ENCODE measurements around the gene LGR6. TPM values are rescaled to one million over a fixed set of nuclear protein-coding genes. Genes with fewer than 3 reads are reported as not detected.

The LGR6 gene
- total and polyA plus RNA-seq, 2 experiments from 2014 or later, result 0.66 to 0.89 TPM

- no peaks in the 10 kb centered on the region for H3K36me3 ChIP-seq (ENCODE audit: insufficient read depth)
- H3K36me3 Mint-ChIP-seq (ENCODE audit: low read depth), result no peaks in the 10 kb centered on the region
- DNase-seq (ENCODE audit: low spot score) (no peak), ATAC-seq (no peak)
- no peaks in the 10 kb centered on the region for H3K27me3 ChIP-seq (ENCODE audit: insufficient read depth)
- no peak overlapping the region for H3K27ac ChIP-seq (ENCODE audit: low read depth)
- H3K4me3 ChIP-seq, result no peak overlapping the region
- no peaks in the 10 kb centered on the region for H3K9me3 Mint-ChIP-seq
- no peak overlapping the region for H3K4me2 ChIP-seq
- no peaks in the 10 kb centered on the region for H3K9me2 ChIP-seq (ENCODE audit: insufficient read depth)
- H3K27ac Mint-ChIP-seq, result no peak overlapping the region
- H3K4me1 Mint-ChIP-seq, result peaks cover 18% of the 10 kb centered on the region
- no peaks in the 10 kb centered on the region for H4K20me1 ChIP-seq (replicated peaks; ENCODE audit: insufficient read depth)
- no peaks in the 10 kb centered on the region for H3F3A ChIP-seq (replicated peaks; ENCODE audit: low read depth)
- no peaks in the 10 kb centered on the region for H3K79me2 ChIP-seq (replicated peaks; ENCODE audit: insufficient read depth)
- H3K27me3 Mint-ChIP-seq (ENCODE audit: insufficient read depth, low read depth, poor library complexity), result peaks cover 6% of the 10 kb centered on the region
- H3K4me3 Mint-ChIP-seq, result no peak overlapping the region
- H3K4me1 ChIP-seq (ENCODE audit: insufficient read depth), result peaks cover 8% of the 10 kb centered on the region
- TF ChIP-seq EZH2 (IDR thresholded peaks at IDR 0.05; ENCODE audit: low read depth, unreplicated experiment) (no peak), NANOG (IDR thresholded peaks at IDR 0.05; ENCODE audit: borderline replicate concordance) (no peak), ZNF114 (CRISPR knock-in tag; IDR thresholded peaks at IDR 0.05) (no peak), CREB1 (CRISPR knock-in tag; IDR thresholded peaks at IDR 0.05; ENCODE audit: low read depth) (no peak), REST (IDR thresholded peaks at IDR 0.05; ENCODE audit: unreplicated experiment) (no peak)
- H2AFZ ChIP-seq, result no peak overlapping the region
Observed at GRCh38 chr1:202243006-202243405, 49.4 kb downstream of the LGR6 start.

- Histone ChIP-seq H3K4me3 (no peak overlapping the region), H3F3A (replicated peaks; ENCODE audit: low read depth) (no peaks in the 10 kb centered on the region), H2AFZ (no peak overlapping the region), H3K79me2 (replicated peaks; ENCODE audit: insufficient read depth) (no peaks in the 10 kb centered on the region), H4K20me1 (replicated peaks; ENCODE audit: insufficient read depth) (no peaks in the 10 kb centered on the region), H3K4me1 (ENCODE audit: insufficient read depth) (peaks cover 8% of the 10 kb centered on the region), H3K9me2 (ENCODE audit: insufficient read depth) (no peaks in the 10 kb centered on the region), H3K4me2 (no peak overlapping the region), H3K27me3 (ENCODE audit: insufficient read depth) (no peaks in the 10 kb centered on the region), H3K27ac (ENCODE audit: low read depth) (no peak overlapping the region), H3K36me3 (ENCODE audit: insufficient read depth) (no peaks in the 10 kb centered on the region)
- Mint-ChIP-seq H3K27ac (no peak overlapping the region), H3K4me3 (no peak overlapping the region), H3K4me1 (peaks cover 16% of the 10 kb centered on the region), H3K36me3 (ENCODE audit: low read depth) (no peaks in the 10 kb centered on the region), H3K27me3 (ENCODE audit: insufficient read depth, low read depth, poor library complexity) (peaks cover 11% of the 10 kb centered on the region), H3K9me3 (no peaks in the 10 kb centered on the region)
- ATAC-seq (no peak), DNase-seq (ENCODE audit: low spot score) (no peak)
- TF ChIP-seq ETS1 (IDR thresholded peaks at IDR 0.05), result no peak
- TF ChIP-seq CTCF (conservative IDR thresholded peaks at IDR 0.05; ENCODE audit: low read depth in 2 of 2), result no peak
- TF ChIP-seq EZH2phosphoT487 (IDR thresholded peaks at IDR 0.05; ENCODE audit: unreplicated experiment), result no peak
- no peak for TF ChIP-seq JUNB (IDR thresholded peaks at IDR 0.05; ENCODE audit: unreplicated experiment)
- no peak for TF ChIP-seq STAT1 (IDR thresholded peaks at IDR 0.05; ENCODE audit: unreplicated experiment)
- no peak for TF ChIP-seq ZNF114 (CRISPR knock-in tag; IDR thresholded peaks at IDR 0.05)
- TF ChIP-seq REST (IDR thresholded peaks at IDR 0.05; ENCODE audit: unreplicated experiment), result no peak
- no peak for TF ChIP-seq NANOG (IDR thresholded peaks at IDR 0.05; ENCODE audit: borderline replicate concordance)
- no peak for TF ChIP-seq ZNF331 (CRISPR knock-in tag; IDR thresholded peaks at IDR 0.05; ENCODE audit: low read depth)
Observed at GRCh38 chr1:202244841-202245261, 51.3 kb downstream of the LGR6 start.

Measured in GM23338 (cell line).